Thyroid gland (tissue), 4 donors: ENCODE results near the gene LST1.

Source experiments
- CTCF ChIP-seq, 6 experiments: fragments of 200-600 bp in 3 of 6; fragments of 450-650 bp in 3 of 6; sonication (generic) in 3 of 6; IDR thresholded peaks; one replicate each; pipeline ENCODE4 v1.5.1; 2016 to 2019; ENCODE audit warnings: antibody characterized with exemption in 6 of 6, mild to moderate bottlenecking in 2 of 6, inconsistent platforms in 1 of 6, moderate library complexity in 1 of 6
- POLR2A ChIP-seq, 2 donors: fragments of 450-650 bp; IDR thresholded peaks; one replicate each; pipeline ENCODE4 v1.6.1; 2017; ENCODE audit warnings: antibody characterized with exemption in 2 of 2, mild to moderate bottlenecking in 2 of 2, moderate library complexity in 1 of 2

DNA sequence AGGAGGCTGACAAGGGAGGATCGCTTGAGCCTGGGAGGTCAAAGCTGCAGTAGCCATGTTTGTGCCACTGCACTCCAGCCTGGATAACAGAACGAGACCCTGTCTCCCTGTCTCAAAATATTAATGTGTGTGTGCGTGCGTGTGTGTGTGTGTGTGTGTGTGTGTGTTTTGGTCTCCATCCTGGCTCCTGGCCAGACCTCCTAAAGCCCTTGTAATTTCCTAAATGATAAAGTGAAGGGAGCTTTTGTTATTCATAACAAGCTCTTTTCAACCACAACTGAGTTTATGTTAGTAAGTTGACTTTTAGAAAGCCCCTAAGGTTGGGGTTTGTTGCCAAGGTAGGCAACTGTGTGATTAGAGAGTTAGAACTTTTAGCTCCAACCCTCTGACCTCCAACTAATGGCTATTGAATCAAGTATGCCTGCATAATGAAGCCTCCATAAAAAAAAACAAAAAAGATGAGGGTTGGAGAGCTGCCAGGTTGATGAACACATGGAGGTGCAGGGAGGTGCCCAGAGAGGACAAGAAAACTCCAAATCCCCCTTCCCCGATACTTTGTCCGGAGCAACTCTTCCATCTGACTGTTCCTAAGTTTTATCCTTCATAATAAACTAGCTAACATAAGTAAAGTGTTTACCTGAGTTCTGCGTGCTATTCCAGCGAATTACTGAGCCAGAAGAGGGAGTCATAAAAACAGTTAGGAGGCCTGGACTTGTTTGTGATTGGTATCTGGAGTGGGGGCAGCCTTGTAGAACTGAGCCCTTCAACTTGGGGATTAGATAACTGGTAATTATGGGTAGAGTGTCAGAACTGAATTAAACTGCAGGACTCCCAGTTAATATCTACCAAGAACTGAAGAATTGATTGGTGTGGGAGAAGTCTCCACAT, 23.7 kb downstream of the LST1 start:
- no peak for TF ChIP-seq CTCF (IDR thresholded peaks at IDR 0.05)
- no peak for TF ChIP-seq POLR2A (IDR thresholded peaks at IDR 0.05)
